C4-2B (cell line): ENCODE data around the gene TMEM52B.

Source experiments
- H3K27ac ChIP-seq: fragments of 450-650 bp; 2 replicates; pipeline ENCODE4 v1.5.1; 2017
- CTCF ChIP-seq: fragments of 450-650 bp; conservative IDR thresholded peaks from 2 replicates; pipeline ENCODE4 v1.5.1; 2017; ENCODE audit warnings: mild to moderate bottlenecking
- ZFX ChIP-seq: fragments of 450-650 bp; IDR thresholded peaks from 2 replicates; pipeline ENCODE4 v1.6.1; 2017

Gene TMEM52B

GRCh38 chr12:10205220-10205807 is 26.5 kb downstream of the TMEM52B start:
- no peak overlapping the region for H3K27ac ChIP-seq
- TF ChIP-seq ZFX: no peak
- TF ChIP-seq CTCF: no peak

- TF ChIP-seq CTCF (no peak), ZFX (no peak)
- no peak overlapping the region for H3K27ac ChIP-seq
Observed at GRCh38 chr12:10207136-10207535, 28.3 kb downstream of the TMEM52B start.

- TF ChIP-seq CTCF (no peak), ZFX (no peak)
- H3K27ac ChIP-seq: no peak overlapping the region
Observed at GRCh38 chr12:10210225-10210624, 31.4 kb downstream of the TMEM52B start.

GRCh38 chr12:10211101-10211939 is 32.5 kb downstream of the TMEM52B start:
- no peak for TF ChIP-seq ZFX
- peak overlapping the region; percentile 77 for H3K27ac ChIP-seq

- TF ChIP-seq ZFX (no peak), CTCF (no peak)
- H3K27ac ChIP-seq: peak overlapping the region; percentile 77
Observed at GRCh38 chr12:10211940-10212738, 33.3 kb downstream of the TMEM52B start.

GRCh38 chr12:10212739-10213131 is 33.9 kb downstream of the TMEM52B start, which contains the start of gene GABARAPL1:
Gene GABARAPL1 (plus strand): TSS chr12:10212877. CDS start chr12:10213130, 253 bp downstream.
- TF ChIP-seq CTCF: no peak
- TF ChIP-seq ZFX: no peak
- H3K27ac ChIP-seq: peak within 1 kb of the TSS; percentile 77

GRCh38 chr12:10213168-10214135 is 34.6 kb downstream of the TMEM52B start:
- peak overlapping the region; percentile 77 for H3K27ac ChIP-seq
- no peak for TF ChIP-seq ZFX
- TF ChIP-seq CTCF: no peak
